Astrocyte (in vitro differentiated cells and primary cell): ENCODE measurements around the gene RASL10B.

Experiments used
- CTCF ChIP-seq: IDR thresholded peaks from 2 replicates; pipeline ENCODE4 v1.5.1; 2011; ENCODE audit warnings: low read depth, mild to moderate bottlenecking, inconsistent platforms, low read length, moderate library complexity; ENCODE audit not compliant: insufficient read depth
- EZH2 ChIP-seq: IDR thresholded peaks from 2 replicates; pipeline ENCODE4 v1.6.1; 2012; ENCODE audit warnings: mild to moderate bottlenecking, low read length, inconsistent platforms; ENCODE audit not compliant: insufficient read depth

- TF ChIP-seq EZH2 (no peak), CTCF (no peak)
Observed at GRCh38 chr17:35684055-35684802, 47.2 kb upstream of the RASL10B start.
